HepG2 (cell line): ENCODE measurements around the gene FOSL2. TPM values are rescaled to one million over a fixed set of nuclear protein-coding genes. Genes with fewer than 3 reads are reported as not detected.
A peak's percentile ranks its signal among the peaks of the same experiment; 100 is the strongest.

ENCODE experiments used
- BHLHE40 ChIP-seq: IDR thresholded peaks from 2 replicates; pipeline ENCODE4 v1.6.1; 2011; ENCODE audit warnings: low read length, improper control_type of control experiment
- CHCHD3 ChIP-seq: sonication (generic); formaldehyde crosslinking; IDR thresholded peaks from 2 replicates; pipeline ENCODE4 v1.8.0; 2022; ENCODE audit warnings: mild to moderate bottlenecking, missing genetic modification reagents, moderate library complexity
- GATAD1 ChIP-seq: IDR thresholded peaks from 2 replicates; pipeline ENCODE4 v1.6.1; 2016; ENCODE audit warnings: missing genetic modification reagents, missing compliant biosample characterization
- MEIS2 ChIP-seq: sonication (generic); formaldehyde crosslinking; IDR thresholded peaks from 2 replicates; pipeline ENCODE4 v1.9.0; 2021; ENCODE audit warnings: mild to moderate bottlenecking, missing genetic modification reagents
- MIER2 ChIP-seq: IDR thresholded peaks from 2 replicates; pipeline ENCODE4 v1.6.1; 2016; ENCODE audit warnings: missing biosample characterization, missing genetic modification reagents
- RBAK ChIP-seq: sonication (generic); formaldehyde crosslinking; IDR thresholded peaks from 2 replicates; pipeline ENCODE4 v1.5.1; 2020; ENCODE audit warnings: mild to moderate bottlenecking, missing genetic modification reagents
- STAG1 ChIP-seq: sonication (generic); formaldehyde crosslinking; IDR thresholded peaks from 2 replicates; pipeline ENCODE4 v1.4.0; 2020; ENCODE audit warnings: missing genetic modification reagents
- STAT5B ChIP-seq: sonication (generic); formaldehyde crosslinking; IDR thresholded peaks from 2 replicates; pipeline ENCODE4 v1.4.0; 2020; ENCODE audit warnings: missing genetic modification reagents
- TBX3 ChIP-seq: fragments of 450-650 bp; IDR thresholded peaks from 2 replicates; pipeline ENCODE4 v1.6.1; 2017; ENCODE audit warnings: antibody characterized with exemption, mild to moderate bottlenecking, inconsistent platforms, borderline replicate concordance
- TFAP4 ChIP-seq: sonication (generic); IDR thresholded peaks from 2 replicates; pipeline ENCODE4 v1.6.1; 2016; ENCODE audit warnings: low read depth, borderline replicate concordance
- ZNF253 ChIP-seq: sonication (generic); formaldehyde crosslinking; IDR thresholded peaks from 2 replicates; pipeline ENCODE4 v1.8.0; 2022; ENCODE audit warnings: mild to moderate bottlenecking, missing genetic modification reagents, borderline replicate concordance
- ZNF260 ChIP-seq: sonication (generic); formaldehyde crosslinking; IDR thresholded peaks from 2 replicates; pipeline ENCODE4 v1.4.0; 2020; ENCODE audit warnings: missing genetic modification reagents, low read depth, mild to moderate bottlenecking, borderline replicate concordance
- ZNF652 ChIP-seq: IDR thresholded peaks from 2 replicates; pipeline ENCODE4 v1.6.1; 2016; ENCODE audit warnings: low read depth, borderline replicate concordance
- ZNF761 ChIP-seq: sonication (generic); formaldehyde crosslinking; conservative IDR thresholded peaks from 2 replicates; pipeline ENCODE4 v1.4.0; 2020; ENCODE audit warnings: mild to moderate bottlenecking, missing genetic modification reagents
- ZNF879 ChIP-seq: sonication (generic); formaldehyde crosslinking; IDR thresholded peaks from 2 replicates; pipeline ENCODE4 v1.8.1; 2023; ENCODE audit warnings: missing genetic modification reagents
- polyA plus RNA-seq, 8 experiments: library from polyadenylated mRNA; depleted of rRNA in 3 of 8; stranded (reverse) in 7 of 8; unstranded in 1 of 8; fragments of >200 nt; fragmentation: Illumina TruSeq in 4 of 8; extraction: Trizol in 4 of 8; gene quantifications; 2 replicates each; pipeline versions ENCODE4 v1.2.1 to v1.2.3, GENCODE V29; 2011 to 2016; ENCODE audit warnings: low read depth in 4 of 8, missing spikeins in 1 of 8, mixed read lengths in 1 of 8; ENCODE audit not compliant: insufficient read depth in 1 of 8
- total RNA-seq, 5 experiments: library from RNA; depleted of rRNA; stranded (reverse); fragments of >200 nt; fragmentation: Illumina TruSeq; extraction: Trizol; gene quantifications; 2 replicates each; pipeline ENCODE4 v1.2.3, GENCODE V29; 2016; ENCODE audit warnings: low read depth in 1 of 5
- TF ChIP-seq, protein P1 (sequence below): sonication (generic); formaldehyde crosslinking; IDR thresholded peaks from 2 replicates; pipeline ENCODE4 v1.5.0; 2020; ENCODE audit warnings: missing genetic modification reagents, mild to moderate bottlenecking, borderline replicate concordance
- TF ChIP-seq, protein P2 (sequence below): sonication (generic); formaldehyde crosslinking; IDR thresholded peaks from 2 replicates; pipeline ENCODE4 v1.5.0; 2020; ENCODE audit warnings: mild to moderate bottlenecking, missing genetic modification reagents
- TF ChIP-seq, protein P3 (sequence below): sonication (generic); formaldehyde crosslinking; IDR thresholded peaks from 2 replicates; pipeline ENCODE4 v1.4.0; 2020; ENCODE audit warnings: mild to moderate bottlenecking, missing genetic modification reagents
- TF ChIP-seq, protein P4 (sequence below): sonication (generic); formaldehyde crosslinking; IDR thresholded peaks from 2 replicates; pipeline ENCODE4 v1.4.0; 2020; ENCODE audit warnings: missing genetic modification reagents
- TF ChIP-seq, protein P5 (sequence below): sonication (generic); formaldehyde crosslinking; IDR thresholded peaks from 2 replicates; pipeline ENCODE4 v1.5.0; 2020; ENCODE audit warnings: missing genetic modification reagents, mild to moderate bottlenecking, borderline replicate concordance

FOSL2 gene
- total and polyA plus RNA-seq, 2 of the 13 experiments (the other 11 are each of a cell fraction or from before 2014, with no cell fraction given), result 3.4 to 18.1 TPM

DNA sequence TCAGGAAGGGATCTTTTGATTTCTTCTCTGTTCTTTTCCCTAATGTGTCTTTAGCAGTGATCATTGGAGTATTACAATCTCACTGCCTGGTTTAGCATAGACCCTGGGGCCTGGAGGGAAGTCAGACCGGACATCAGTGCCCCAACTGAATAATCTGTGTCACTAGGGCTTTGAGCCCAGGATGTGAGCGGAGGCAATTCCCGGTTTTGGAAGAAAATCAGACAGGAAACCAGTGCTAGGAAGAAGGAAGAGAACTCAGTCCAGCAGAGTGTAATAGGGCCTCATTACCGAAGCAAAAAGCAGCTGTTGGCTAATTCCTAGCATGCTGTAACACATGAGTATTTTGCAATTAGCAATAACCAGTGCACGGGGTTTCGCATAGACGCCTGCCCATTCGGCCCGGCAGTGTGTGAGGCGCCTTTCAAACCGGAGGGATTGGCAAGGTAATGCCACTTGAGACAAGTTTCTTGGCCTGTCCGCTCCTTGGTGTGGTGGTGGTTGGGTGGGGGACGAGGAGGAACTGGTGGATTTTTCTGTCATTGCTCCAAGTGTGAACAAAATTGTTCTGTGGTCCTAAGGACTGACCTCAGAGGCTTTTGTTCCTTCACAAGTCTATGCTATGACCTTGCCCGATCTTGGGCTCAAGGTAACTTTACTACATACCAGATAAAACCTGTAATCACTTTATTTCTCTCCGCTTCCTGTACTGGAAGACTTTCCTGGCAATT, 2.8 kb downstream of the FOSL2 start (continued):
- TF ChIP-seq, protein P1, sequence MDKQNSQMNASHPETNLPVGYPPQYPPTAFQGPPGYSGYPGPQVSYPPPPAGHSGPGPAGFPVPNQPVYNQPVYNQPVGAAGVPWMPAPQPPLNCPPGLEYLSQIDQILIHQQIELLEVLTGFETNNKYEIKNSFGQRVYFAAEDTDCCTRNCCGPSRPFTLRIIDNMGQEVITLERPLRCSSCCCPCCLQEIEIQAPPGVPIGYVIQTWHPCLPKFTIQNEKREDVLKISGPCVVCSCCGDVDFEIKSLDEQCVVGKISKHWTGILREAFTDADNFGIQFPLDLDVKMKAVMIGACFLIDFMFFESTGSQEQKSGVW, result no peak
- no peak for TF ChIP-seq CHCHD3 (CRISPR knock-in tag)
- TF ChIP-seq, protein P2, sequence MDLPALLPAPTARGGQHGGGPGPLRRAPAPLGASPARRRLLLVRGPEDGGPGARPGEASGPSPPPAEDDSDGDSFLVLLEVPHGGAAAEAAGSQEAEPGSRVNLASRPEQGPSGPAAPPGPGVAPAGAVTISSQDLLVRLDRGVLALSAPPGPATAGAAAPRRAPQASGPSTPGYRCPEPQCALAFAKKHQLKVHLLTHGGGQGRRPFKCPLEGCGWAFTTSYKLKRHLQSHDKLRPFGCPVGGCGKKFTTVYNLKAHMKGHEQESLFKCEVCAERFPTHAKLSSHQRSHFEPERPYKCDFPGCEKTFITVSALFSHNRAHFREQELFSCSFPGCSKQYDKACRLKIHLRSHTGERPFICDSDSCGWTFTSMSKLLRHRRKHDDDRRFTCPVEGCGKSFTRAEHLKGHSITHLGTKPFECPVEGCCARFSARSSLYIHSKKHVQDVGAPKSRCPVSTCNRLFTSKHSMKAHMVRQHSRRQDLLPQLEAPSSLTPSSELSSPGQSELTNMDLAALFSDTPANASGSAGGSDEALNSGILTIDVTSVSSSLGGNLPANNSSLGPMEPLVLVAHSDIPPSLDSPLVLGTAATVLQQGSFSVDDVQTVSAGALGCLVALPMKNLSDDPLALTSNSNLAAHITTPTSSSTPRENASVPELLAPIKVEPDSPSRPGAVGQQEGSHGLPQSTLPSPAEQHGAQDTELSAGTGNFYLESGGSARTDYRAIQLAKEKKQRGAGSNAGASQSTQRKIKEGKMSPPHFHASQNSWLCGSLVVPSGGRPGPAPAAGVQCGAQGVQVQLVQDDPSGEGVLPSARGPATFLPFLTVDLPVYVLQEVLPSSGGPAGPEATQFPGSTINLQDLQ (CRISPR knock-in tag), result no peak
- TF ChIP-seq STAG1 (CRISPR knock-in tag), result no peak
- TF ChIP-seq MEIS2 (CRISPR knock-in tag), result 0 out of 2 replicates have a peak, but pooled peaks have one; percentile 21
- TF ChIP-seq ZNF652 (CRISPR knock-in tag), result no peak
- peak; percentile 45; the same call in 1 of the 2 replicates for TF ChIP-seq TFAP4
- TF ChIP-seq ZNF260, result no peak
- no peak; the same call in 1 of the 2 replicates for TF ChIP-seq ZNF879 (CRISPR knock-in tag)
- TF ChIP-seq ZNF761, result 0 out of 2 replicates have a peak, but pooled peaks have one; percentile 46
- TF ChIP-seq ZNF253 (CRISPR knock-in tag), result no peak
- no peak for TF ChIP-seq GATAD1 (CRISPR knock-in tag)
- TF ChIP-seq, protein P3, sequence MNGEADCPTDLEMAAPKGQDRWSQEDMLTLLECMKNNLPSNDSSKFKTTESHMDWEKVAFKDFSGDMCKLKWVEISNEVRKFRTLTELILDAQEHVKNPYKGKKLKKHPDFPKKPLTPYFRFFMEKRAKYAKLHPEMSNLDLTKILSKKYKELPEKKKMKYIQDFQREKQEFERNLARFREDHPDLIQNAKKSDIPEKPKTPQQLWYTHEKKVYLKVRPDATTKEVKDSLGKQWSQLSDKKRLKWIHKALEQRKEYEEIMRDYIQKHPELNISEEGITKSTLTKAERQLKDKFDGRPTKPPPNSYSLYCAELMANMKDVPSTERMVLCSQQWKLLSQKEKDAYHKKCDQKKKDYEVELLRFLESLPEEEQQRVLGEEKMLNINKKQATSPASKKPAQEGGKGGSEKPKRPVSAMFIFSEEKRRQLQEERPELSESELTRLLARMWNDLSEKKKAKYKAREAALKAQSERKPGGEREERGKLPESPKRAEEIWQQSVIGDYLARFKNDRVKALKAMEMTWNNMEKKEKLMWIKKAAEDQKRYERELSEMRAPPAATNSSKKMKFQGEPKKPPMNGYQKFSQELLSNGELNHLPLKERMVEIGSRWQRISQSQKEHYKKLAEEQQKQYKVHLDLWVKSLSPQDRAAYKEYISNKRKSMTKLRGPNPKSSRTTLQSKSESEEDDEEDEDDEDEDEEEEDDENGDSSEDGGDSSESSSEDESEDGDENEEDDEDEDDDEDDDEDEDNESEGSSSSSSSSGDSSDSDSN (CRISPR knock-in tag), result peak; percentile 39; the same call in 1 of the 2 replicates
- TF ChIP-seq MIER2, result no peak
- TF ChIP-seq RBAK, result no peak
- TF ChIP-seq, protein P4, sequence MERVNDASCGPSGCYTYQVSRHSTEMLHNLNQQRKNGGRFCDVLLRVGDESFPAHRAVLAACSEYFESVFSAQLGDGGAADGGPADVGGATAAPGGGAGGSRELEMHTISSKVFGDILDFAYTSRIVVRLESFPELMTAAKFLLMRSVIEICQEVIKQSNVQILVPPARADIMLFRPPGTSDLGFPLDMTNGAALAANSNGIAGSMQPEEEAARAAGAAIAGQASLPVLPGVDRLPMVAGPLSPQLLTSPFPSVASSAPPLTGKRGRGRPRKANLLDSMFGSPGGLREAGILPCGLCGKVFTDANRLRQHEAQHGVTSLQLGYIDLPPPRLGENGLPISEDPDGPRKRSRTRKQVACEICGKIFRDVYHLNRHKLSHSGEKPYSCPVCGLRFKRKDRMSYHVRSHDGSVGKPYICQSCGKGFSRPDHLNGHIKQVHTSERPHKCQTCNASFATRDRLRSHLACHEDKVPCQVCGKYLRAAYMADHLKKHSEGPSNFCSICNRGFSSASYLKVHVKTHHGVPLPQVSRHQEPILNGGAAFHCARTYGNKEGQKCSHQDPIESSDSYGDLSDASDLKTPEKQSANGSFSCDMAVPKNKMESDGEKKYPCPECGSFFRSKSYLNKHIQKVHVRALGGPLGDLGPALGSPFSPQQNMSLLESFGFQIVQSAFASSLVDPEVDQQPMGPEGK (CRISPR knock-in tag), result peak; percentile 32
- TF ChIP-seq TBX3, result peak; percentile 24; the same call in 1 of the 2 replicates
- TF ChIP-seq, protein P5, sequence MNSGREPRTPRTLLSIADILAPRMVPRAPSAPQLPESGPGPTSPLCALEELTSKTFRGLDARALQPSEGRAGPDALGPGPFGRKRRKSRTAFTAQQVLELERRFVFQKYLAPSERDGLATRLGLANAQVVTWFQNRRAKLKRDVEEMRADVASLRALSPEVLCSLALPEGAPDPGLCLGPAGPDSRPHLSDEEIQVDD (CRISPR knock-in tag), result no peak
- 0 out of 2 replicates have a peak, but pooled peaks have one; percentile 13 for TF ChIP-seq BHLHE40
- TF ChIP-seq STAT5B (CRISPR knock-in tag), result no peak
